Stimulated activated CD4-positive, alpha-beta T cell treated with anti-CD3 and anti-CD28 coated beads, TNF-alpha, amount 100 ng/mL, for 24 hours (primary cell): ENCODE measurements around the gene KRTAP2-2.
"Not testable (repeated sequence)": the region's sequence is repeated elsewhere in the genome, so short reads cannot be mapped to it uniquely, and the experiment has no call there.

Experiments used
- DNase-seq, 3 experiments: peaks; one replicate each; pipeline ENCODE4 v3.0.0-alpha.2; 2020; ENCODE audit warnings: low read depth in 3 of 3

Gene KRTAP2-2

DNA sequence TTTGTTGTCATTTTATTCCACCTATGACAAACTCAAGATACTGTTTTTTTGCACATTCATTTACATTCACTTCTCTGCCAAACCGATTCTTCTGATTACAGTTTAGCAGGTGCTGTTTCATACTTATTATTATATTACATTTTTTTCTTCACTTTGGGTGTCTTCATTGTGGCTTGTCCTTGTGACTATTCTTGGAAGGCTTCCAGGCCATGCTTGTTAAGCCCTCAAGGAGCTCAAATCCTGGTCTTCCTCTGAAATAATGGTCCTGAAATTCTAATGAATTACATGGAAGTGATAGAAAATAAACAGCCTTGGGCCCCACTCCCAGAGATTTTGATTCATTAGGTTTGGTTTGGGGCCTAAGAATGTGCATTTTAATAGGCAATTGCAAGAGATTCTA lies 9.3 kb upstream of the KRTAP2-2 start:
- no peak for DNase-seq

DNA sequence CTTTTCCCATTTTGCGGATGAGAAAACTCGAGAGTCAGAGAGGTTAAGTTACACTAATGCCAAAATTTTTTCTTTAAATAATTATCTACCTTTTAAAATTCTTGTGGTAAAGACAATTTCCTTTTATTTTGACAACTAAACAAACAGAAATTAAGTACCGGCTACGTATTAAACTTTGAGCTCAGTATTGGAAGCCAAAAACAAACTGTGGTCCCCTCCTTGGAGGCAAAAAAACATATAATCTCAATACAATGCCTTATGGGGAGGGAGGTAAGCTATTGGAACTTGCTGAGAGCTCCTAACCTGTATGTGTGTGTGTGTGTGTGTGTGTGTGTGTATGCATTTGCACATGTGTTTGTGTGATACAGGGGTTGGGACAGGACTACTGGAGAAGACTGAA lies 8.4 kb upstream of the KRTAP2-2 start:
- no peak for DNase-seq

DNA sequence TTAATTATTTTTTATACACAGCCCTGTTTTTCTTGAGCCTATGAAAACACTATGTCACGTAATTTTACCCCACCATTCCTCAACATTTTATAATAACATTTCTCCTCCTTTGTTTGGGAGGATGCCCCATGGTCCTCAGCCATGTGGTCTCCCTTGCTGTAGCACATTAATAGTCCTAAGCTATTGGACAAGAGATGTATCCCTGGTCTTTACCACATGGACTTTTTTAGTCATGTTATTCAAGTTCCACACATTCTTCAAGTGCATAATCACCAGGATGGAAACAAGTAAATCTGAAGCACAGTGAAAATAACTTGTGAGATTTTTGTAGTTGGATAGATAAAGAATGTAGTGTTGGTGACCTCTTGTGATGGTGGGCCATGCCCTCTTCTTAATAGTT lies 6.9 kb upstream of the KRTAP2-2 start:
- DNase-seq = no peak

DNA sequence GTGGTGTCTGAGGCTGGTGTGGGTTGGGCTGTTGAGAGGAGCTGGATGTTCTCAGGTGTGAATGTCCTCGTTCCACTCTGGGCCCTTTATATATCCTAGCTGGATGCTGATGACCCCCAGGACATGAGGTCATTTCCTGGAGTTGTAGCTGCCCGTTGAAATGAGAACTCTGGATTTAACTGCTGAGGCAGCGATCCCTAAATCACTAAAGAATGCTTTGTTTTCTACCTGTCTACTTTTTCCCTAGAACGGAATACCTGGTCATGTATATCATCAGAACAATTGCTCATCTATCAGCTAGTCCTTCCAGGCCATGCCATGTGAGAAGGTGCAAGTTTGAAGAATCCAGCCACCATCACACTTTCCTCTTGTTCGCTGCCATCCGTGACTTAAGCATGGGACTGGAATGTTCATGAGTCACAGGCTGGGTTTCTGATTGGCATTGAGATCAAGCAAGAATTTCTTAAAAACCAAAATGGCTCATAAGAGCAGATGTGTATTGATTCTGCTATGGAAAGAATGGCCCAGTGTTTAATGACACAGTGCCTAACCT lies 5.1 kb upstream of the KRTAP2-2 start, which contains the start of gene KRTAP2-3:
KRTAP2-3 (minus strand) TSS at position 63 of the 553 bp plus-strand sequence. CDS start 64 bp downstream, outside the sequence.
- DNase-seq = no peak

DNA sequence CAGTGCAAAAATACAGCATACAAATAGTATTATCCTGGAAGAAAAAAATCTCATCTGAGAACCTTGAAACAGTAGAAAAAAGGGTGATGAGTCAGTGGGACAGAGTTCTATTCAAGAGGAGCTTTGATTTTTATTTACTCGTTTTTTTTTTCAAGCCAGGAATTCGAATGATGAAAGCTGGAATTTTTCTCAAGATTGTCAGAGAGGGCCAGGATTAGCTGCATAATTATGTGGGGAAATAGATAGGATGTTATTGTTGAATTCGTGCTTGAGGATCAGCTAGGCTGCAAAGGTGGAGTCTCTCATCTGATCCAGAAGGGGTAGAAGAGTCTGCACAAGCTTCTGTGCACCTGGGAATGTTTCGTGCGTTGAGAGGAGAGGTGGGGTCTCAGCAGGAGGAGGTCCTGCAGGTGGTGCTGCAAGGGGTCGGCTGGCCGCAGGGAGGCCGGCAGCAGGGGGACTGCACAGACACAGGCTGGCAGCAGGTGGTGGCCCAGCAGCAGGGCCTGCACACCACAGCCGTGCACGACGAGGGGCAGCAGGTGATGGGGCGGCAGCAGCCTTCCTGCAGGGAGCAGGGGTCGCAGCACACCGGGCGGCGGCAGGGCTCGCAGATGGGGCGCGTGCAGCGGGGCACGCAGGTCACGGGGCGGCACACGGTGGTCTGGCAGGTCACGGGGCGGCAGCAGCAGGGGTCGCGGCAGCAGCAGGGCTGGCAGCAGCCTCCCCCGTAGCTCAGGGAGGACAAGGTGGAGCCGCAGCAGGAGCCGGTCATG lies 4.4 kb upstream of the KRTAP2-2 start:
- not testable (repeated sequence) for DNase-seq

DNA sequence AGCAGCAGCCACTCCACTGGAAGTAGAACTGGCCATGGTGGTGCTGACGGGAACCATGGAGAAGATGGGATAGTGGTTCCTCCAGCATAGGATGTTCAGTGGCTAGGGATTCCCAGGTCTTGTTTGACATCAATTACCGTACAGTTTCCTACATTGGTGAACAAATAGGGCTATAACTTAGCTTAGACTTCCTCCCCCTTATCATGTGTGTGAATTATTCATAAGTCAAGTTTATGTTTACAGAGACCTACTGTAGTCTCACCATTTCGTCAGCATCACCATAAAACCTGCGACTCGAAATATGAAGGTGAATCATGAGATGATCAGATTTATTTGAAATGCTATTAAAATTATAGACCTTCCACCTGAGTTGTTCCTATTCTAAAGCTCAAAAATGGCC lies 3.7 kb upstream of the KRTAP2-2 start:
- no peak for DNase-seq

DNA sequence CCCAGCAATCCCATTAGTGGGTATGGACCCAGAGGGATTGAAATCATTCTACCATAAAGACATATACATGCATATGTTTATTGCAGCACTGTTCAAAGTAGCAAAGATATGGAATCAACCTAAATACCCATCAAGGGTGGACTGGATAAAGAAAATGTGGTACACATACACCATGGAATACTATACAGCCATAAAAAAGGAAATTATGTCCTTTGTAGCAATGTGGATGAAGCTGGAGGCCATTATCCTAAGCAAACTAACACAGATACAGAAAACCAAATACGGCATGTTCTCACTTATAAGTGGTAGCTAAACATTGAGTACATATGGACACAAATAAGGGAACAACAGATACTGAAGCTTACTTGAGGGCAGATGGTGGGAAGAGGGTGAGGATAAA lies 2.5 kb upstream of the KRTAP2-2 start:
- DNase-seq = no peak

DNA sequence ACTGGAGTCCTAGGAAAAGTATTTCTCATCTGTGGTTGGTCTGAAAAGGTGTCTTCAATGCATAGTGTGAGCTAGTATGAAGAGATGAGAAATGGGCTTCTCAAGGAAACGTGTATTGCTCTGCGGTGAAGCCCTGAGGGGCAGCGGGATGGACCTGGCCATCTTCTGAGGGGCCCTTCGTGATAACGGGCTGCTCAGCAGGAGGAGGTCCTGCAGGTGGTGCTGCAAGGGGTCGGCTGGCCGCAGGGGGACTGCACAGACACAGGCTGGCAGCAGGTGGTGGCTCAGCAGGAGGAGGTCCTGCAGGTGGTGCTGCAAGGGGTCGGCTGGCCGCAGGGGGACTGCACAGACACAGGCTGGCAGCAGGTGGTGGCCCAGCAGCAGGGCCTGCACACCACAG lies 474 bp downstream of the KRTAP2-2 start:
- not testable (repeated sequence) for DNase-seq

DNA sequence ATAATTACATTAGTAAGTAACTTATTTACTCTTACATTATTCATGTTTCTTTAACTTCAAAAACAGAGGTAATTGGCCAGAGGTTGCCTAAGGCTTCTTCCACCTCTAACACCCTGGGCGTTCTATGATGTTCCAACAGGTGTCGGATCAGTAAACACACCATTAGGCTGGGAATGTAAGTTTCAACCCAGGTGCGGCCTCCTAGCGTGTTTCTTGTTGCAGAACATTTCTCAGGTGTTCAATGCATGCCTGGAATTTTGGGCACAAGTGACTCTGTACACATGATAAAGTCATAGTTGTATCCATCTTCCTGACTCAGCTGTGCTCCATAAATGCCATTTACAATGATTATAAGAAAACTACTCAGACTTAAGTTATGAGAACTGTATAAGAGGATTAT lies 1.0 kb downstream of the KRTAP2-2 start:
- no peak for DNase-seq

DNA sequence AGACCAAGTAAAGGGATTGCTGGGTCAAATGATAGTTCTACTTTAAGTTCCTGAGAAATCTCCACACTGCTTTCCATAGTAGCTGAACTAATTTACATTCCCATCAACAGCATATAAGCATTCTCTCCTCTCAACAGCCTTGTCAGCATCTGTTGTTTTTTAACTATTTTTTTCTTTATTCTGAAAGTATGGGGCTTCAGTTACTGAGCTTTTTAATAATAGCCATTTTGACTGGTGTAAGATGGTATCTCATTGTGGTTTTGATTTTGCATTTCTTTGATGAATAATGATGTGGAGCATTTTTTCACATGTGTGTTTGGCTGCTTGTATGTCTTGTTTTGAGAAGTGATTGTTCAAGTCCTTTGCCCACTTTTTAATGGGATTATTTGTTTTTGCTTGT lies 2.5 kb downstream of the KRTAP2-2 start:
- no peak for DNase-seq

DNA sequence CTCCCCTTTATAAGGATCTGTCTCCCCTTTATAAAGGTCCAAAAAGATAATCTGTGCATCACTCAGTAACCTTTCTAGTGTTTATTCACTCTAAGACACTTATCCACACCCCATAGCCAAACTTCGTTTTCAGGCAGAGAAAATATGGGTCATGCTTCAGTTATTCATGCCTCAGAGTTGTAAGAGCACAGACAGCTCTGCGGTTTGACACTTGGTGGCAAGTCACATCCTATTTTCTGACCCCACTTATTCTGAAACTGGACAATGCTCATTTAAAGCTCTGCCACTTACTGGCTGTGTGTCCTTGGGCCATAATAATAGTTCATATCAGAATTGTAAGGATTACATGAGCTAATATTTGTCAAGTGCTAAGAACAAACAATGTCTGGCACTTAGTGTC lies 5.9 kb downstream of the KRTAP2-2 start:
- no peak for DNase-seq

DNA sequence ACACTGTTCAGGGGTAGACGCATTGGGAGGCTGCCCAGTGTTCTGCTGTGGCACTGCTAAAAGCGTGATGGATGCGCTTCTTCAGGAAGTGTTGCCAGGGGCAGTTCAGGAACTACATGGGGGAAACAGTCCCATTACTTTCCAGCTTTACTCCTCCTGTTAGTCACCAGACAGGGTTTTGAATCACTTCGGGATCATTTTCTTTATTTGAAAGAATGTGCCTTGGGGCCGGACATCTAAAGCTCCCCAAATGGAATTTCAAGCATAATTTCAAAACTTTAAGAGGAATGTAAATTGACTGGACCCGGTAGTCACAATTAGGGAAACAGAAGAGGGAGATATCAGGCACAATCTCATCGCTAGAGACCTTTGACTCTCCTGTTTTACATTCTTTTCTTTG lies 6.6 kb downstream of the KRTAP2-2 start:
- DNase-seq = no peak

DNA sequence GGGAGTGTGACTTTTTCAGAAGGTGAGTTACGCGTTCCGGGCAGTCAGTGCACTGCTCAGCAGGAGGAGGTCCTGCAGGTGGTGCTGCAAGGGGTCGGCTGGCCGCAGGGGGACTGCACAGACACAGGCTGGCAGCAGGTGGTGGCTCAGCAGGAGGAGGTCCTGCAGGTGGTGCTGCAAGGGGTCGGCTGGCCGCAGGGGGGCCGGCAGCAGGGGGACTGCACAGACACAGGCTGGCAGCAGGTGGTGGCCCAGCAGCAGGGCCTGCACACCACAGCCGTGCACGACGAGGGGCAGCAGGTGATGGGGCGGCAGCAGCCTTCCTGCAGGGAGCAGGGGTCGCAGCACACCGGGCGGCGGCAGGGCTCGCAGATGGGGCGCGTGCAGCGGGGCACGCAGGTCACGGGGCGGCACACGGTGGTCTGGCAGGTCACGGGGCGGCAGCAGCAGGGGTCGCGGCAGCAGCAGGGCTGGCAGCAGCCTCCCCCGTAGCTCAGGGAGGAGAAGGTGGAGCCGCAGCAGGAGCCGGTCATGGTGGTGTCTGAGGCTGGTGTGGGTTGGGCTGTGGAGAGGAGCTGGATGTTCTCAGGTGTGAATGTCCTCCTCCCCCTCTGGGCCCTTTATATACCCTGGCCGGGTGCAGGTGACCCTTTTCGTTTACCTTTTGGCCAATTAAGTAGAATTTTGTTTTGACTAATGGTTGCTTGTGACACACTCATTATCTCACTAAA lies 8.1 kb downstream of the KRTAP2-2 start, which contains the start of gene KRTAP2-1:
KRTAP2-1 (minus strand) TSS at position 582 of the 731 bp plus-strand sequence; CDS start at position 533, 49 bp downstream.
- DNase-seq = not testable (repeated sequence)

DNA sequence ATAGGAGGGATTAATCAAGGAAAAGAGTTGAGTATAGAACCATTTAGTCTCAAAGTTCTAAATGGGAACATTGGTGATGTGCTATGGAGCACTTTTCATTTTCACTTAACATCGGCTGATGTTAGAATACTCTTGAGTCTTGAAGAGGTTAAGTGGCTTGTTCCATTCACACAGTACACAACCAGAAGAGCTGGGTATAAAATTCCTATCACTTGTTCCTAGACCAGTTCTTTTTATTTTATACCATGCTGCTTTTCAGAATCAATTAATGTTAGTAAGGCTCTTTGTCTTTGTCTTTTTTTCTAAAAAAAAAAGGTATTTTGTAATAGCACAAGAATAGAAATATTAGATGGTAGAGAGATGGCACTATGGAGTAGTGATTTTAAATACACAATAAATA lies 12.1 kb downstream of the KRTAP2-2 start:
- no peak for DNase-seq

DNA sequence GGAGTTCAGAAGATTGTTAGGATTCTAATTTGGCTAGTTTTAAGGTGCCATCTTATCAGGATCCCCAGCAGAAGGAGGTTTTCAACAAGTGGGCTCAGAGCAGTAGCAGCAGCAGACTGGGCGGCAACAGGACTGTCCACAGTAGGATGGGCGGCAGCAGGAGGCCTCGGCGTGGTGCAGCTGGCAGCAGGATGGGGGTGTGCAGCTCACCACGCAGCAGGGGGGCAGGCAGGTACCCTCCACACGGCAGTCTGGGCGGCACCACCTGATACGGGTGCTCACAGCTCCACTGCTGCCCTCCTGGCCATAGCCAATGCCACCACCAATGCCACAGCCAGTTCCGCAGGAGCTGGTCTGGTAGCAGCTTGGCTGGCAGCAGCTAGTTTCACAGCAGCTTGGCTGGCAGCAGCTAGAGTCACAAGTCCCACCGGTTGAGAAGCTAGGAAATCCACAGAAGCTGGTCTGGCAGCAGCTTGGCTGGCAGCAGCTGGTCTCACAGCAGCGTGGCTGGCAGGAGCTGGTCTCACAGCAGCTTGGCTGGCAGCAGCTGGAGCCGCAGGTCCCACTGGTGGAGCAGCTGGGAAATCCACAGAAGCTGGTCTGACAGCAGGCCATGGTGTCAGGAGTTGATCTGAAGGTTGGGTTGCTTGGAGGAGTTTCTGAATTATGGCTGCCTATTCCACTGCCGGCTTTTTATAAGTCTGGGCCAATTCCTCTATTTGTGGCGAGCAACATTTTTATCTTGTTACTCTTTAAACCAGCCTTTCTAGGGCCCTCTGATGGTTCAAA lies 14.1 kb downstream of the KRTAP2-2 start, which contains the start of gene KRTAP1-1:
KRTAP1-1 (minus strand) TSS at position 668 of the 789 bp plus-strand sequence; CDS start at position 615, 53 bp downstream.
- not testable (repeated sequence) for DNase-seq

DNA sequence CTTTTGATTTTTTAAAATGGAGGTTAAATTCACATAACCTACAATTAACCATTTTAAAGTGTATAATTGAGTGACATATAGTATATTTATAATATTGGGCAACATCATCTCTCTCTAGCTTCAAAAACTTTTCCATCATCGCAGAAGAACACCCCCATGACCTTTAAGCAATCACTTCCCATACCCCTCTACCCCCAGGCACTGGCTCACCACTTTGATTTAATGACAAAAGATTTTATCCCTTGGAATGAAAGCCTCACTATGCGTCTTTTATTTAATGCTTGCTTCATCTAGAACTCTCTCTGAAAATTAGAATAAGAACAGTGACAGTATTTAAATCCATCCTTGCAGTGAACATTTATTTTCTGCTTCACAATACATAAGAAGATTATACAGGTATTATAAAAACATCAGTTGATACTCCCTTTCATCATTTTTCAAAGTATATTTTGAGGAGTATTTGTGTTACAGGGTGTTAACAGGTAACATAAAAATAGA lies 17.1 kb downstream of the KRTAP2-2 start:
- no peak for DNase-seq

DNA sequence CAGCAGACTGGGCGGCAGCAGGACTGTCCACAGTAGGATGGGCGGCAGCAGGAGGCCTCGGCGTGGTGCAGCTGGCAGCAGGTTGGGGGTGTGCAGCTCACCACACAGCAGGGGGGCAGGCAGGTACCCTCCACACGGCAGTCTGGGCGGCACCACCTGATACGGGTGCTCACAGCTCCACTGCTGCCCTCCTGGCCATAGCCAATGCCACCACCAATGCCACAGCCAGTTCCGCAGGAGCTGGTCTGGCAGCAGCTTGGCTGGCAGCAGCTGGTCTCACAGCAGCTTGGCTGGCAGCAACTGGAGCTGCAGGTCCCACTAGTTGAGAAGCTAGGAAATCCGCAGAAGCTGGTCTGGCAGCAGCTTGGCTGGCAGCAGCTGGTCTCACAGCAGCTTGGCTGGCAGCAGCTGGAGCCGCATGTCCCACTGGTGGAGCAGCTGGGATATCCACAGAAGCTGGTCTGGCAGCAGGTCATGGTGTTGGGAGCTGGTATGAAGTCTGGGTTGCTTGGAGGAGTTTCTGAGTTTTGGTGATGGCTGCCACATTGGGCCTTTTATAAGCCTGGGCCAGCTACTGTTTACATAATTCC lies 20.6 kb downstream of the KRTAP2-2 start, which contains the start of gene KRTAP1-3:
KRTAP1-3 (minus strand) TSS at position 529 of the 590 bp plus-strand sequence; CDS start at position 476, 53 bp downstream.
- not testable (repeated sequence) for DNase-seq

DNA sequence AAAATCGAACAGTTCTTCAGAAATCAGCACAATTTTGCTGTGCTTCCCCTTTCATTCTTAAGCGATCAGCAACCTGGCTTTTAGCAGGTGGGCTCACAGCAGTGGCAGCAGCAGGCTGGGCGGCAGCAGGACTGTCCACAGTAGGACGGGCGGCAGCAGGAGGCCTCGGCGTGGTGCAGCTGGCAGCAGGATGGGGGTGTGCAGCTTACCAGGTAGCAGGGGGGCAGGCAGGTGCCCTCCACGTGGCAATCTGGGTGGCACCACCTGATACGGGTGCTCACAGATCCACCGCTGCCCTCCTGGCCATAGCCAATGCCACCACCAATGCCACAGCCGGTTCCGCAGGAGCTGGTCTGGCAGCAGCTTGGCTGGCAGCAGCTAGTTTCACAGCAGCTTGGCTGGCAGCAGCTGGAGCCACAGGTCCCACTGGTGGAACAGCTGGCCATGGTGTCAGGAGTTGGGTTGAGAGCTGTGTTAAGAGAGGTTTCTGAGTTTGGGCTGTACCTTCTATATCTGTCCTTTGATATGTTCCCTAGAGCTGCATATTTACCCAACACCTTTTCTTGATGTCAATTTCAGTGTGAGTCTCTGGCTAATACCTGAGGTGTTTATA lies 25.3 kb downstream of the KRTAP2-2 start, which contains the start of gene KRTAP1-4:
KRTAP1-4 (minus strand) TSS at position 563 of the 613 bp plus-strand sequence; CDS start at position 446, 117 bp downstream.
- DNase-seq = no peak

DNA sequence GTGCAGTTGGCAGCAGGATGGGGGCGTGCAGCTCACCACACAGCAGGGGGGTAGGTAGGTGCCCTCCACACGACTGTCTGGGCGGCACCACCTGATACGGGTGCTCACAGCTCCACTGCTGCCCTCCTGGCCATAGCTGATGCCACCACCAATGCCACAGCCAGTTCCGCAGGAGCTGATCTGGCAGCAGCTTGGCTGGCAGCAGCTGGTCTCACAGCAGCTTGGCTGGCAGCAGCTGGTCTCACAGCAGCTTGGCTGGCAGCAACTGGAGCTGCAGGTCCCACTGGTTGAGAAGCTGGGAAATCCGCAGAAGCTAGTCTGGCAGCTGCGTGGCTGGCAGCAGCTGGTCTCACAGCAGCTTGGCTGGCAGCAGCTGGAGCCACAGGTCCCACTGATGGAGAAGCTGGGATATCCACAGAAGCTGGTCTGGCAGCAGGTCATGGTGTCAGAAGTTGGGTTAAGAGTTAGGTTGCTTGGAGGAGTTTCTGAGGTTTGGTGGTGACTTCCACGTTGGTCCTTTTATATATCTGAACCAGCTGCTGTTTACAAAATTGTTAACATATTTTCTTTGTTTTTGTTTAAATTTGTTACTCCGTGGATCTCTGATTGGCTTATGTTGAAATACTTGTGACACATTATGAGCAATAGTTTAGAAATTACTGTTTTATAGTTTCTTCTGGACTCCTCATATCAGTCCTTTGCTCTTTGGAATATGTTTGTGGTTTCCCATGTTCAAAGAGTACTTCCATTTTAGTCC lies 28.1 kb downstream of the KRTAP2-2 start, which contains the start of gene KRTAP1-5:
KRTAP1-5 (minus strand) TSS at position 494 of the 757 bp plus-strand sequence; CDS start at position 441, 53 bp downstream.
- no peak for DNase-seq
